Left cardiac atrium (tissue), 4 donors: ENCODE results near the gene C17orf78. TPM values are rescaled to one million over a fixed set of nuclear protein-coding genes. Genes with fewer than 3 reads are reported as not detected.
"Not testable (repeated sequence)": the region's sequence is repeated elsewhere in the genome, so short reads cannot be mapped to it uniquely, and the experiment has no call there.

Source experiments
- ATAC-seq, 2 donors: fragments of 200-7000 bp; cut with Tn5 transposase; one replicate each; pipeline ENCODE4 v1.9.1; 2020; ENCODE audit warnings: mild to moderate bottlenecking in 2 of 2, moderate library complexity in 2 of 2
- DNase-seq: peaks from one replicate; pipeline ENCODE4 v3.0.0-alpha.2; 2020
- intact Hi-C, 2 donors: fragments of 100-400 bp; cut with DNase I; formaldehyde crosslinking; loops; one replicate each; pipeline versions ENCODE4 v1.14.1 to v1.15.1; 2022 to 2023
- total RNA-seq, 2 donors: library from RNA; stranded (reverse); fragmentation: NEBNext Ultra II Directional; extraction: Animal tissue kit (Norgen Biotek cat#: 25700); gene quantifications; one replicate each; pipeline ENCODE4 v1.2.1, GENCODE V29; 2021
- donor health status: DM: no; HTN: yes; CAD: no.
- donor health status: DM: no; HTN: yes; CAD: no; lungs with severe emphysema.
- donor health status: DM: yes; HTN: yes; CAD: no.
- donor health status: Dilated cardiomyopathy.

C17orf78 gene
- total RNA-seq, 2 donors from 2014 or later, result not detected

DNA sequence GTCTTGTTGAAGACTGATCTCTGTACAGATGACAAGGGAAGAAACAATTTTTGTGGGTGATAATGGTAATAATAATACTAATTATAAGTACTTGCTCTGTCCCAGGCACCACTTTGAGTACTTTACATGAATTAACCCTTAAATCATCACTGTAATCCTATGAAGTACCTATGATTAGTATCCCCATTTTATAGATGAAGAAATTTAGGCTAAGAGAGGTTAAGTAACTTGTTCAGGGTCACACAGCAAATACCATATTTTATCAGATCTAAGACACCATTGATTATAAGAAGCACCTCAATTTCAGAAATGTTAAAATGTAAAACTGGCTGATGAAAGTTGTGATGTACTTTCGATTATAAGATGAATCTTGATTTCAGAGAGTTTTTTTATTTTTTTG lies 49.5 kb downstream of the C17orf78 start:
- ATAC-seq (no peak), DNase-seq (no peak)
- intact Hi-C loops, result no loop called here

DNA sequence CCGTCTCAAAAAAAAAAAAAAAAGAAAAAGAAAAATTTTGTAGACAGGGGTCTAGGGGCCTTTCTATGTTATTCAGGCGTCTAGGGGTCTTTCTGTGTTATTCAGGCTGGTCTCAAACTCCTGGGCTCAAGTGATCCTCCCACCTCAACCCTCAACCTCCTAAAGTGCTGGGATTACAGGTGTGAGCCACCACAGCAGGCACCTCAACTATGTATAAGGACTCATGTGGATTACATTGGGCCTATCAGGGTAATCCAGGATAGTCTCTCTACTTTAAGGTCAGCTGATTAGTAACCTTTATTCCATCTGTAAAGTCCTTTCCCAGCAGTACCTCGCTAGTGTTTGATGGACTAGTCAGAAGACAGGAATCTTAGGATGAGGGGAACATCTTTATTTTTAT lies 53.3 kb downstream of the C17orf78 start:
- ATAC-seq (no peak), DNase-seq (no peak)
- intact Hi-C loops, result no loop called here

GRCh38 chr17:37429453-37429852 lies 53.7 kb downstream of the C17orf78 start:
- intact Hi-C loops, result no loop called here
- DNase-seq (no peak), ATAC-seq (no peak)

DNA sequence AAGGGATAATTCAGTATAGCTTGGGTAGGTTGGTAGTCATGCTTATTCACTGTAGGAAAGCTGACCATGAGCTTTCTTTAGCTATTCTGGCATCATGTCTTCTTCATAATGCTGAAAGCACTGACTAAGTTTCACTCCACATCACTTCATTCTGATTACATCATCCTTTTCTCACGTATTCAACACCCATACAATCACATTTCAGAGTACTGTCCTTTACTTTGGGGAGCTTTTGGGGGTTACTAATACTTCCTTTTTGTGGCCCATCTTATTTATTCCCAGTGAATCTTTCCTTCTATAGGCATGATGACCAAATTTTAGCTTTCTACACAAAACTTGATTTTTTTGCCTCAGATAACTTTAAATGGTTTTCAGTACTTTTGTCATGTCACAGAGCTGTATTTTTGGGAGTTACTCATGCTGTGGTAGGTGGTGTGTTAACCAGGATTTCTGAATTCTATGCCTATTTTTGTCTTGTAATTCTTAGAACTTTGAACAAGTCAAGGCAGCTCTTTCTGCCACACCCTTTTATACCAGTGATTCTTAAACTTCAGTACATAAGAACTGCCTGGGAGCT lies 54.4 kb downstream of the C17orf78 start:
- ATAC-seq (peak in 1 of 2 donors; percentile 57), DNase-seq (no peak)
- intact Hi-C loops, result no loop called here

GRCh38 chr17:37432671-37433070 lies 56.9 kb downstream of the C17orf78 start:
- intact Hi-C loops, result no loop called here
- DNase-seq (no peak), ATAC-seq (no peak)

DNA sequence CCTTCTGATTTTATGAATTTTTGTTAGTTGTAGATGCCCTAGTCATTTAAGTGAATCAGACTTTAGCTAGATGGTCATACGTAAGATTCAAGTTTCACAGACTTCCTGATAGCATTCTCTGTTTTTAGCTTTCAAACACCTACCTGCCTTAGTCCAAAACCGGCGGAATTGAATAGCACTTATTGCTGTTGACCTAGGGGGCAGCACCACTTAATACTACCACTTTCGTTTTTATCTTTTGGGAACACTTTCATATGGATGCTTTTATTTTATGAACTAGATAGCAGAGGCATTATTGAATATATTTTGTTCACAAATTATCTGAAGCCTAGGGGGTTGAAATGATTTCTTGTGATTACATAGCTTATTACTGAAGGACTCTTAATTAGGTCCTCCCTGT lies 62.4 kb downstream of the C17orf78 start:
- no peak for DNase-seq
- ATAC-seq, result no peak
- intact Hi-C loops, result no loop called here

DNA sequence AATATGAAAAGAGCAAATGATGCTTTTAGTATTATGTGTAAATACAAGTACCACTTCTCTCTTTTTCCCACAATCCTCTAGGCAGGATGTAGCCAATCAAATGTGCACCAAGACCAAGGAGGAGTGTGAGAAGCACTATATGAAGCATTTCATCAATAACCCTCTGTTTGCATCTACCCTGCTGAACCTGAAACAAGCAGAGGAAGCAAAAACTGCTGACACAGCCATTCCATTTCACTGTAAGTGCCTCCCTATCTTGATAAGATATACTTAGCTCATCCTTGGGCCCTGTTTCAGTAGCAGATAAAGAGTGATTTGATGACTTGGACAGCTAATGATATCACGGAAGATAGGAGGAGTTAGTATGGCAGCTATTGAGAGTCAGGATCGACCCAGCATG lies 64.6 kb downstream of the C17orf78 start:
- ATAC-seq (no peak), DNase-seq (no peak)
- intact Hi-C loops, result no loop called here

DNA sequence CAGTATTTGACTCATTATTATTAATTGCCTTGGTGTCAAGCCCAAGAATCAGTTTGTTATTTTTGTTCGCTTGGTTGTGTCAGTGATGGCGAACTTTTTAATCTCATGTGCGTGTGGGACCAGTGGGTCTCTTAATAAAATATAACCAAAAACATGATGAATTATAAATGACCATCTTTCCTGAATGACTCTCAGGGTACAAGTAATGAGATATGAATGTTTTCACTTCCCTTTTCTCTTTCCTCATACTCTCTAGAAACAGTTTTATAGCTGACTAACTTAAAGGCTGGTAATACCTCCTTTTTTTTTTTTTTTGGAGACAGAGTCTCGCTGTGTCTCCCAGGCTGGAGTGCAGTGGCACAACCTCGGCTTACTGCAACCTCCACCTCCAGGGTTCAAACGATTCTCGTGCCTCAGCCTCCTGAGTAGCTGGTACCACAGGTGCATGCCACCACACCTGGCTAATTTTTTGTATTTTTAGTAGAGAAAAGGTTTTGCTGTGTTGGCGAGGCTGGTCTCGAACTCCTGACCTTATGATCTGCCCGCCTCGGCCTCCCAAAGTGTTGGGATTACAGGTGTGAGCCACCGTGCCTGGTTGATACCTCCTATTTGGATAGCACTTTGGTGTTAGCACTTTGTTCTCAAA lies 65.7 kb downstream of the C17orf78 start:
- intact Hi-C loops, ATAC-seq, DNase-seq: not testable (repeated sequence)

Other genes starting within 250 kb of the C17orf78 start
- gene ACACA, start 30.9 kb downstream of the C17orf78 start, total RNA-seq, result 10 to 100 TPM; 28.1 to 49.6 TPM
- gene TADA2A, start 30.9 kb downstream of the C17orf78 start, total RNA-seq, result 10 to 100 TPM; 13.5 to 18.9 TPM
- 10 to 100 TPM; 18.7 to 19.1 TPM for gene DUSP14, start 113.9 kb downstream of the C17orf78 start, total RNA-seq
- gene SYNRG, start 233.4 kb downstream of the C17orf78 start, total RNA-seq, result 10 to 100 TPM; 25.2 to 32.0 TPM